ENCODE results near the gene PKMYT1. TPM values are rescaled to one million over a fixed set of nuclear protein-coding genes. Genes with fewer than 3 reads are reported as not detected.

The PKMYT1 gene
- total and polyA plus RNA-seq, 2 of the 4 experiments (the other 2 are of a cell fraction): 1.8 to 14.9 TPM

DNA sequence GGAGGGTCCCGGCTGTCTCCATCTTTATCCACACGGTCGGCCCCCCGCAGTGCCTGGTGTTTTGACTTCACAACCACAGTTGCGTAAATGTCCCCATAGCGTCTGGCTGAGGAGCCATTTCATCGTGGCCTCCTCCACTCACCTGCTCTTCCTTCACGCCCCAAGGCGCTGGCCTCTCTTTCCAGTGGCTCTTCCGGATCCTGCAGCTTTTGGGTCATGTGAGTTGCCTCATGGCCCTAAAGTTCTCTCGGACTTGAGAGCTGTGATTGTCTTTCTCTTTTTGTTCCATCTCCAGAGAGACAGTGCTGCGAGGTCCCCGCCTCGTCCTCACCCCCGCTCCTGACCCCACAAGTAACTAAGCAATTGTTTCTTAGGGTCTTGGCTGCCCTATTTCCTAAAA, 45.8 kb downstream of the PKMYT1 start:
- dilution Hi-C loops (cut with HindIII; ENCODE audit: low sequenced_read_pairs, unreplicated experiment) (no loop called here), intact Hi-C loops (cut with micrococcal nuclease) (no loop called here), in situ Hi-C loops (cut with MboI; ENCODE audit: low sequenced_read_pairs) (no loop called here)
- H4K20me1 ChIP-seq (ENCODE audit: insufficient read depth, low read length): no peaks in the 10 kb centered on the region
- TSS peak; percentile 54 for BruUV-seq (replicated peaks)
- no peak overlapping the region for H3K9ac ChIP-seq (ENCODE audit: low read depth, low read length)
- no peak overlapping the region for H2AFZ ChIP-seq (replicated peaks; ENCODE audit: low read length, poor library complexity)
- no peaks in the 10 kb centered on the region for H3K4me1 ChIP-seq (ENCODE audit: control insufficient read depth, insufficient read depth, low read length)
- no peak overlapping the region for H3K23ac ChIP-seq (ENCODE audit: low read depth, low read length)
- no peak overlapping the region for H2AK5ac ChIP-seq (ENCODE audit: low read depth, low read length)
- no peak overlapping the region for H3K14ac ChIP-seq (replicated peaks; ENCODE audit: low read depth, low read length)
- DNase-seq (no peak), ATAC-seq (ENCODE audit: low read depth) (no peak)
- no peak overlapping the region for H3K27ac ChIP-seq (ENCODE audit: insufficient read depth, low read length)
- H2BK15ac ChIP-seq (ENCODE audit: low read depth, low read length): no peak overlapping the region
- POLR2A ChIA-PET (ENCODE audit: unreplicated experiment): no interaction called here
- H4K8ac ChIP-seq (ENCODE audit: low read depth in 2 of 2, low read length in 2 of 2): no peak overlapping the region
- TF ChIP-seq POLR2A (IDR thresholded peaks at IDR 0.05; ENCODE audit: low read depth, low read length) (no peak), SMC3 (IDR thresholded peaks at IDR 0.05; ENCODE audit: low read depth, low read length) (no peak), BHLHE40 (IDR thresholded peaks at IDR 0.05; ENCODE audit: low read depth, low read length) (no peak), FOS (IDR thresholded peaks at IDR 0.05; ENCODE audit: low read depth, low read length) (no peak), RFX5 (IDR thresholded peaks at IDR 0.05; ENCODE audit: low read depth, low read length) (no peak), MAZ (IDR thresholded peaks at IDR 0.05; ENCODE audit: borderline replicate concordance, low read depth, low read length) (no peak), RAD21 (IDR thresholded peaks at IDR 0.05; ENCODE audit: low read length) (no peak), NFE2L2 (IDR thresholded peaks at IDR 0.05; ENCODE audit: low read depth, low read length) (no peak), CEBPB (IDR thresholded peaks at IDR 0.05; ENCODE audit: low read depth, low read length) (no peak), MAFK (IDR thresholded peaks at IDR 0.05; ENCODE audit: low read depth, low read length) (no peak), MXI1 (IDR thresholded peaks at IDR 0.05; ENCODE audit: borderline replicate concordance, low read depth, low read length) (no peak)
- TF ChIP-seq, protein P1, sequence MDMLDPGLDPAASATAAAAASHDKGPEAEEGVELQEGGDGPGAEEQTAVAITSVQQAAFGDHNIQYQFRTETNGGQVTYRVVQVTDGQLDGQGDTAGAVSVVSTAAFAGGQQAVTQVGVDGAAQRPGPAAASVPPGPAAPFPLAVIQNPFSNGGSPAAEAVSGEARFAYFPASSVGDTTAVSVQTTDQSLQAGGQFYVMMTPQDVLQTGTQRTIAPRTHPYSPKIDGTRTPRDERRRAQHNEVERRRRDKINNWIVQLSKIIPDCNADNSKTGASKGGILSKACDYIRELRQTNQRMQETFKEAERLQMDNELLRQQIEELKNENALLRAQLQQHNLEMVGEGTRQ (IDR thresholded peaks at IDR 0.05; ENCODE audit: low read depth, low read length): no peak
- TF ChIP-seq, protein P2, sequence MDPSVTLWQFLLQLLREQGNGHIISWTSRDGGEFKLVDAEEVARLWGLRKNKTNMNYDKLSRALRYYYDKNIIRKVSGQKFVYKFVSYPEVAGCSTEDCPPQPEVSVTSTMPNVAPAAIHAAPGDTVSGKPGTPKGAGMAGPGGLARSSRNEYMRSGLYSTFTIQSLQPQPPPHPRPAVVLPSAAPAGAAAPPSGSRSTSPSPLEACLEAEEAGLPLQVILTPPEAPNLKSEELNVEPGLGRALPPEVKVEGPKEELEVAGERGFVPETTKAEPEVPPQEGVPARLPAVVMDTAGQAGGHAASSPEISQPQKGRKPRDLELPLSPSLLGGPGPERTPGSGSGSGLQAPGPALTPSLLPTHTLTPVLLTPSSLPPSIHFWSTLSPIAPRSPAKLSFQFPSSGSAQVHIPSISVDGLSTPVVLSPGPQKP (IDR thresholded peaks at IDR 0.05; ENCODE audit: borderline replicate concordance, low read depth, low read length): no peak
- H3K4me2 ChIP-seq (ENCODE audit: low read depth, low read length): no peak overlapping the region
- H3K4ac ChIP-seq (ENCODE audit: low read depth, low read length): no peak overlapping the region
- no peak overlapping the region for H2AK9ac ChIP-seq (replicated peaks; ENCODE audit: low read depth, low read length, poor library complexity)
- WGBS, 2 experiments (ENCODE audit: extremely low coverage in 2 of 2, insufficient read length in 1 of 2): 92% methylated on average over 13 of the region's 15 CpGs; no CpG with 5 or more reads in 1 of the 2 experiments
- no peak overlapping the region for H2BK20ac ChIP-seq (ENCODE audit: low read depth, low read length)
- H3K27me3 ChIP-seq (ENCODE audit: control insufficient read depth, insufficient read depth, low read length): no peaks in the 10 kb centered on the region
- H3K56ac ChIP-seq (ENCODE audit: extremely low read depth, insufficient read depth, low read length): no peak overlapping the region
- H3K36me3 ChIP-seq (ENCODE audit: control insufficient read depth, insufficient read depth, low read length): peaks cover 65% of the 10 kb centered on the region
- no peak overlapping the region for H4K5ac ChIP-seq (ENCODE audit: low read depth, low read length)
- no peak overlapping the region for H2BK5ac ChIP-seq (ENCODE audit: low read depth, low read length, poor library complexity, severe bottlenecking)
- H3K9me1 ChIP-seq (ENCODE audit: insufficient read depth, low read length): no peaks in the 10 kb centered on the region
- no peak overlapping the region for H4K91ac ChIP-seq (ENCODE audit: insufficient read depth, low read depth, low read length)
- H3K4me3 ChIP-seq (ENCODE audit: insufficient read depth, low read depth, low read length): no peak overlapping the region
- H3K9me3 ChIP-seq (ENCODE audit: control insufficient read depth, insufficient read depth, low read length): no peaks in the 10 kb centered on the region
- no peak overlapping the region for H2BK120ac ChIP-seq (ENCODE audit: low read depth, low read length)
- CTCF ChIA-PET: no interaction called here
- peaks cover 0 to 4% of the 10 kb centered on the region in 2 experiments; a peak in 2 of 4 replicates for H3K79me1 ChIP-seq (ENCODE audit: low read depth in 1 of 2, low read length in 2 of 2)
- no peak overlapping the region for H3K18ac ChIP-seq (ENCODE audit: low read depth, low read length)
